SHP77 treated with DMSO at 0.1 percent for 48 hours (cell line): Measurements from ENCODE around the gene PROC.
"Not testable (repeated sequence)": the region's sequence is repeated elsewhere in the genome, so short reads cannot be mapped to it uniquely, and the experiment has no call there.

ENCODE experiments used
- DNase-seq: peaks from one replicate; lab custom pipeline; 2025; lab: John Stamatoyannopoulos, UW

PROC gene

GRCh38 chr2:127394492-127394891, 23.7 kb upstream of the PROC start:
- DNase-seq = no peak

GRCh38 chr2:127397568-127398238, 20.5 kb upstream of the PROC start:
- DNase-seq = no peak

- no peak for DNase-seq
These were observed 20.0 kb upstream of the PROC start for GRCh38 chr2:127398239-127398590.

GRCh38 chr2:127400533-127400896, 17.7 kb upstream of the PROC start:
- DNase-seq = no peak

- DNase-seq = no peak
These were observed 17.1 kb upstream of the PROC start for GRCh38 chr2:127400897-127401756.

GRCh38 chr2:127401757-127402695, 16.2 kb upstream of the PROC start:
- DNase-seq = no peak

- no peak for DNase-seq
These were observed 14.8 kb upstream of the PROC start for GRCh38 chr2:127403460-127403859.

- DNase-seq = no peak
These were observed 13.6 kb upstream of the PROC start for GRCh38 chr2:127404466-127405254.

- no peak for DNase-seq
These were observed 13.0 kb upstream of the PROC start for GRCh38 chr2:127405255-127405610.

- DNase-seq = no peak
These were observed 11.8 kb upstream of the PROC start for GRCh38 chr2:127406454-127406853.

GRCh38 chr2:127407091-127407490, 11.1 kb upstream of the PROC start:
- no peak for DNase-seq

- DNase-seq = peak; percentile 62
These were observed 10.6 kb upstream of the PROC start for GRCh38 chr2:127407661-127408003.

- DNase-seq = peak; percentile 62
These were observed 10.0 kb upstream of the PROC start for GRCh38 chr2:127408004-127408806.

GRCh38 chr2:127408807-127409099, 9.5 kb upstream of the PROC start:
- no peak for DNase-seq

- DNase-seq = not testable (repeated sequence)
These were observed 8.5 kb upstream of the PROC start for GRCh38 chr2:127409716-127410115.

- no peak for DNase-seq
These were observed 7.2 kb upstream of the PROC start for GRCh38 chr2:127410871-127411652.

GRCh38 chr2:127411653-127412369, 6.4 kb upstream of the PROC start:
- peak; percentile 64 for DNase-seq

- DNase-seq = no peak
These were observed 5.0 kb upstream of the PROC start for GRCh38 chr2:127413200-127413599.

- no peak for DNase-seq
These were observed 4.2 kb upstream of the PROC start for GRCh38 chr2:127413782-127414637.
